Smooth muscle cell (in vitro differentiated cells): ENCODE results near the gene PLEKHS1. TPM values are rescaled to one million over a fixed set of nuclear protein-coding genes. Genes with fewer than 3 reads are reported as not detected.

Experiments
- DNase-seq: peaks from one replicate; lab custom pipeline; 2025; ENCODE audit not compliant: unreplicated experiment; lab: John Stamatoyannopoulos, UW
- H2AFZ ChIP-seq: fragments of 200-600 bp; sonication (generic); 2 replicates; pipeline ENCODE4 v1.6.0; 2016; ENCODE audit warnings: antibody characterized with exemption, low read depth, mild to moderate bottlenecking
- H3F3A ChIP-seq: fragments of 200-600 bp; sonication (generic); 2 replicates; pipeline ENCODE4 v1.6.0; 2017; ENCODE audit warnings: antibody characterized with exemption, low read depth
- H3K27ac ChIP-seq: fragments of 200-600 bp; sonication (generic); 2 replicates; pipeline ENCODE4 v1.5.1; 2016; ENCODE audit warnings: low read depth, mild to moderate bottlenecking
- H3K27me3 ChIP-seq: fragments of 200-600 bp; sonication (generic); 2 replicates; pipeline ENCODE4 v1.6.1; 2016; ENCODE audit warnings: low read depth, mild to moderate bottlenecking
- H3K36me3 ChIP-seq: fragments of 200-600 bp; sonication (generic); 2 replicates; pipeline ENCODE4 v1.5.1; 2016; ENCODE audit warnings: low read depth
- H3K4me1 ChIP-seq: fragments of 200-600 bp; sonication (generic); 2 replicates; pipeline ENCODE4 v1.5.1; 2016; ENCODE audit warnings: low read depth
- H3K4me2 ChIP-seq: fragments of 200-600 bp; sonication (generic); 2 replicates; pipeline ENCODE4 v1.6.0; 2016; ENCODE audit warnings: mild to moderate bottlenecking
- H3K4me3 ChIP-seq: fragments of 200-600 bp; sonication (generic); 2 replicates; pipeline ENCODE4 v1.5.1; 2016; ENCODE audit warnings: mild to moderate bottlenecking
- H3K79me2 ChIP-seq: fragments of 200-600 bp; sonication (generic); 2 replicates; pipeline ENCODE4 v1.6.0; 2016; ENCODE audit warnings: low read depth, mild to moderate bottlenecking
- H3K9ac ChIP-seq: fragments of 200-600 bp; sonication (generic); 2 replicates; pipeline ENCODE4 v1.6.0; 2016; ENCODE audit warnings: low read depth
- H3K9me3 ChIP-seq: fragments of 200-600 bp; sonication (generic); replicated peaks from 2 replicates; pipeline ENCODE4 v1.5.1; 2016; ENCODE audit warnings: low read depth
- H4K20me1 ChIP-seq: fragments of 200-600 bp; sonication (generic); 2 replicates; pipeline ENCODE4 v1.6.0; 2016; ENCODE audit warnings: low read depth
- WGBS: methylation state at CpG from one replicate; pipeline ENCODE4 v1.1.7; 2016; ENCODE audit warnings: low lambda C conversion rate; 5-methylcytosine and 5-hydroxymethylcytosine counted together
- polyA plus RNA-seq: library from polyadenylated mRNA; unstranded; fragments of >200 nt; fragmentation: Nextera tagmentation; extraction: Ambion mirVana; gene quantifications from 2 replicates; pipeline ENCODE4 v1.2.1, GENCODE V29; 2016
- total RNA-seq: library from RNA; depleted of rRNA; stranded (reverse); fragments of >200 nt; gene quantifications from 2 replicates; pipeline ENCODE4 v1.2.3, GENCODE V29; 2014
- TF ChIP-seq, protein P1 (sequence below): fragments of 200-600 bp; sonication (generic); IDR thresholded peaks from 2 replicates; pipeline ENCODE4 v1.5.1; 2017; ENCODE audit warnings: borderline replicate concordance, mild to moderate bottlenecking, antibody characterized with exemption; ENCODE audit not compliant: insufficient read depth, poor library complexity, severe bottlenecking

The PLEKHS1 gene
- total and polyA plus RNA-seq, 2 experiments from 2014 or later: not detected

DNA sequence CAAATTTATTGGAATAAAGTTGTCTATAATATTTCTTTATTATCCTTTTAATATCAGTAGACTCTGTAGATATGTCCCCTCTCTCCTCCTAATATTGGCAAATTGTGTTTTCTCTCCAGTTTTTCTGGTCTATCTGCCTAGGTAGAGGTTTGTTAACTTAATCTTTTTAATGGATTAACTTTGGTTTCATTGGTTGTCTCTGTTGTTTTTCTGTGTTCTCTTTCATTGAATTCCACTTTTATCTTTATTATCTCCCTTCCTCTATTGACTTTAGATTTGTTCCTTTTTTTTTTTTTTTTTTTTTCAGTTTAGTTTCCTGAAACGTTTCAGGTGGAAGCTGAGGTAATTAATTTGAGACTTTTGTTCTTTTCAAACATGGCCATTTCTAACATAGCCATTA lies 10.6 kb downstream of the PLEKHS1 start:
- H3F3A ChIP-seq: no peaks in the 10 kb centered on the region
- no peaks in the 10 kb centered on the region for H3K4me1 ChIP-seq
- peaks cover 21% of the 10 kb centered on the region for H3K27me3 ChIP-seq
- no peak overlapping the region for H3K4me2 ChIP-seq
- WGBS: 58% methylated on average over 1 of the region's 1 CpG
- no peak for DNase-seq
- no peaks in the 10 kb centered on the region for H3K79me2 ChIP-seq
- no peaks in the 10 kb centered on the region for H4K20me1 ChIP-seq
- H3K4me3 ChIP-seq: no peak overlapping the region
- peaks cover 5% of the 10 kb centered on the region for H3K9me3 ChIP-seq
- TF ChIP-seq, protein P1, sequence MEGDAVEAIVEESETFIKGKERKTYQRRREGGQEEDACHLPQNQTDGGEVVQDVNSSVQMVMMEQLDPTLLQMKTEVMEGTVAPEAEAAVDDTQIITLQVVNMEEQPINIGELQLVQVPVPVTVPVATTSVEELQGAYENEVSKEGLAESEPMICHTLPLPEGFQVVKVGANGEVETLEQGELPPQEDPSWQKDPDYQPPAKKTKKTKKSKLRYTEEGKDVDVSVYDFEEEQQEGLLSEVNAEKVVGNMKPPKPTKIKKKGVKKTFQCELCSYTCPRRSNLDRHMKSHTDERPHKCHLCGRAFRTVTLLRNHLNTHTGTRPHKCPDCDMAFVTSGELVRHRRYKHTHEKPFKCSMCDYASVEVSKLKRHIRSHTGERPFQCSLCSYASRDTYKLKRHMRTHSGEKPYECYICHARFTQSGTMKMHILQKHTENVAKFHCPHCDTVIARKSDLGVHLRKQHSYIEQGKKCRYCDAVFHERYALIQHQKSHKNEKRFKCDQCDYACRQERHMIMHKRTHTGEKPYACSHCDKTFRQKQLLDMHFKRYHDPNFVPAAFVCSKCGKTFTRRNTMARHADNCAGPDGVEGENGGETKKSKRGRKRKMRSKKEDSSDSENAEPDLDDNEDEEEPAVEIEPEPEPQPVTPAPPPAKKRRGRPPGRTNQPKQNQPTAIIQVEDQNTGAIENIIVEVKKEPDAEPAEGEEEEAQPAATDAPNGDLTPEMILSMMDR: no peak
- no peaks in the 10 kb centered on the region for H3K36me3 ChIP-seq
- H2AFZ ChIP-seq: no peak overlapping the region
- no peak overlapping the region for H3K9ac ChIP-seq
- H3K27ac ChIP-seq: no peak overlapping the region

GRCh38 chr10:113764582-113764981 lies 13.1 kb downstream of the PLEKHS1 start:
- TF ChIP-seq, protein P1: no peak
- Histone ChIP-seq H3K4me1 (no peaks in the 10 kb centered on the region), H3K79me2 (no peaks in the 10 kb centered on the region), H3F3A (no peaks in the 10 kb centered on the region), H3K36me3 (no peaks in the 10 kb centered on the region), H3K9ac (no peak overlapping the region), H2AFZ (no peak overlapping the region), H3K27ac (no peak overlapping the region), H3K27me3 (peaks cover 41% of the 10 kb centered on the region), H3K4me3 (no peak overlapping the region), H3K4me2 (no peak overlapping the region), H3K9me3 (peaks cover 5% of the 10 kb centered on the region), H4K20me1 (no peaks in the 10 kb centered on the region)
- no peak for DNase-seq
- WGBS: 91% methylated on average over 1 of the region's 1 CpG

DNA sequence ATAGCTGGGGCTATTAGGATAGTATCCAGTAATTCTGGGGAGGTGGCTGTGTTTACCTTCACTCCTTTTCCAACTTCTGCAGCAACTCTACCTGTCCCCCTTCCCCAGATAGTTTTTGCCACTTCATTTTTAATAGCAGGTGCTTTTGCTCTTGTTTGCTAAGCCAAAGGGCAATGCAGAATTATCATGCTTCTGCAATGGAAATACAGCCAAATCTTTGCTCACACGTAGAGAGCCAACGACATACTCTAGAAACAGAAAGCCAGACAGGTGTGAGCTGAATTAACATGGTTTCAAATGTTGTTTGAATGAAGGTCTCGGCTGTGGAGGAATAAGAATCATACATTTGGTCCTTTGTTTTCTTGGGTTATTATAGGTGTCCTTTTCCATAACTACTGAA lies 14.4 kb downstream of the PLEKHS1 start:
- no peaks in the 10 kb centered on the region for H3K36me3 ChIP-seq
- no peak for DNase-seq
- no peak overlapping the region for H3K27ac ChIP-seq
- H3K9me3 ChIP-seq: peaks cover 5% of the 10 kb centered on the region
- no peaks in the 10 kb centered on the region for H3F3A ChIP-seq
- no peaks in the 10 kb centered on the region for H3K4me1 ChIP-seq
- no peak overlapping the region for H3K4me2 ChIP-seq
- no peak overlapping the region for H3K9ac ChIP-seq
- peaks cover 54% of the 10 kb centered on the region for H3K27me3 ChIP-seq
- no peaks in the 10 kb centered on the region for H3K79me2 ChIP-seq
- 92% methylated on average over 3 of the region's 3 CpGs for WGBS
- TF ChIP-seq, protein P1: no peak
- no peak overlapping the region for H3K4me3 ChIP-seq
- no peaks in the 10 kb centered on the region for H4K20me1 ChIP-seq
- H2AFZ ChIP-seq: no peak overlapping the region

GRCh38 chr10:113767222-113767621 lies 15.7 kb downstream of the PLEKHS1 start:
- H3K4me2 ChIP-seq: no peak overlapping the region
- no peak overlapping the region for H3K9ac ChIP-seq
- DNase-seq: no peak
- 83% methylated on average over 2 of the region's 2 CpGs for WGBS
- H3K9me3 ChIP-seq: peaks cover 5% of the 10 kb centered on the region
- H3K36me3 ChIP-seq: no peaks in the 10 kb centered on the region
- H3K4me3 ChIP-seq: no peak overlapping the region
- no peak overlapping the region for H3K27ac ChIP-seq
- H3F3A ChIP-seq: no peaks in the 10 kb centered on the region
- H3K27me3 ChIP-seq: peaks cover 64% of the 10 kb centered on the region
- no peaks in the 10 kb centered on the region for H3K4me1 ChIP-seq
- no peak overlapping the region for H2AFZ ChIP-seq
- no peaks in the 10 kb centered on the region for H4K20me1 ChIP-seq
- TF ChIP-seq, protein P1: no peak
- no peaks in the 10 kb centered on the region for H3K79me2 ChIP-seq
